Germinal center (tissue), 1 donor: Measurements from ENCODE around the gene TUBB1.
"Not testable (repeated sequence)": the region's sequence is repeated elsewhere in the genome, so short reads cannot be mapped to it uniquely, and the experiment has no call there.

Experiments used
- DNase-seq: peaks from one replicate; pipeline ENCODE4 v3.0.0; 2012; ENCODE audit warnings: mixed read lengths, low spot score

Gene TUBB1

DNA sequence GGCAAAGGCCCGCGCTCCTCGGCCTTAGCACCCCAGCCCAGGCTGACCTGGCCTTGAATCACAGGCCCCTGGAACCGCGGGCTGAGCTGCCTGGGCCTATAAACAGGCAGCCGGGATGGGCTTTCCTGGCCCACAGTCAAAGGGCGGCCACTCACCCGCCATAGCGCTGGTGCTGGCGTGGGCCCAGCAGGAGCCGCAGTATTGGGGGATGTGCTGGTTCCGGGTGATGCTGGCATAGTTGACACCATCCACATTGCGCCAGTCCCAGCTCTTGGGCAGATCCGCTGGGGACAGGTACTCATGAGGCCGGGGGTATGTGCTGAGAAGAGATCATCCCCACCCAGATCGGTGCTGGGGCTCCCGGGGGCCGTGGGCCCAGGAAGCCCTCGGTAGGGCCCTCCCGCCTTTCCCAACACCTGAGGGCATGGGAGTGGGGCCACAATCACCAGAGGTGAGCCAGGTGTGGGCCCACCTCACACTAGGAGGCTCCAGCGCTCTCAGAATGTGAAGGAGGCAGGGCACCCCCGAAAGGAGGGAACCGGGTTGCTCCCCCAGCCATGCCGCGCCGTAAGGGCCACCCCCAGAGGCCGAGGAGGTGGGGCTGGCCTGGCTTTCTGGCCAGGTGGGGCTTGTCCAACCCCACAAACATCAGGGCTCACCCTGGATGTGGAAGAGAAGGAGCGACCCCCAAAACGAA, 12.9 kb upstream of the TUBB1 start:
- DNase-seq: peak; percentile 45

- peak; percentile 77 for DNase-seq
Observed at GRCh38 chr20:59006864-59007664, 12.2 kb upstream of the TUBB1 start, which contains the start of gene CTSZ. TSS of gene CTSZ (minus strand) at chr20:59007254. CDS start at chr20:59007128, 126 bp downstream.

- DNase-seq: peak; percentile 86
Observed at GRCh38 chr20:59007665-59008511, 11.3 kb upstream of the TUBB1 start.

DNA sequence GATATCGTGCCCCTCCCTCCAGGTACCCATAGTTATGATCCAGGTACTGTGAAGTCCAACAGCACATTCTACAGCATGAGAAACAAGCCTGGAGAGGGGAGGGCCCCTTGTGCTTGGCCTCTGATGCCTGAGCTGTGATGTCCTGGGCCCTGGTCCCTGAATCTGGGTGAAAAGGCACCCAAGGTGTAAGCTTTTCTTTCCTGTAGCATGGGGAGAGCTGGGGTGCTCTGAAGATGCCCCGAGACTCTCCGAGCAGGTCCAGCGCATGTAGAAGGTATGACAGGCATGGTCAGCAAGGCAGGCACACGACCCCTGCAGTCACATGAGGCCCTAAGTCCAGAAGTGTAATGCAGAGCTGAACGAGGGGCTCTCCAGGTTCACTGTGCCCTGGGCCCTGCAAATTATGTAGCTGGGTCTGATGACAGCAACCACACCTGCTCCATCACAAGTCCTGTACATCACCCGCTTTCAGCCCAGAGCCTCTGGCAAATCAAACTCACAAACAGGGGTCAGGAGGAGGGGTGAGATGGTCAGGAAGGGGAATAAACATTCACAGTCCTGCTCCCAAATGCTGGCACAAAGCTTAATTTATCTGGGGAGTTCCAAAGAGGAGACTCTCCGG, 10.4 kb upstream of the TUBB1 start:
- DNase-seq: no peak

- DNase-seq: no peak
Observed at GRCh38 chr20:59010321-59010994, 8.8 kb upstream of the TUBB1 start.

DNA sequence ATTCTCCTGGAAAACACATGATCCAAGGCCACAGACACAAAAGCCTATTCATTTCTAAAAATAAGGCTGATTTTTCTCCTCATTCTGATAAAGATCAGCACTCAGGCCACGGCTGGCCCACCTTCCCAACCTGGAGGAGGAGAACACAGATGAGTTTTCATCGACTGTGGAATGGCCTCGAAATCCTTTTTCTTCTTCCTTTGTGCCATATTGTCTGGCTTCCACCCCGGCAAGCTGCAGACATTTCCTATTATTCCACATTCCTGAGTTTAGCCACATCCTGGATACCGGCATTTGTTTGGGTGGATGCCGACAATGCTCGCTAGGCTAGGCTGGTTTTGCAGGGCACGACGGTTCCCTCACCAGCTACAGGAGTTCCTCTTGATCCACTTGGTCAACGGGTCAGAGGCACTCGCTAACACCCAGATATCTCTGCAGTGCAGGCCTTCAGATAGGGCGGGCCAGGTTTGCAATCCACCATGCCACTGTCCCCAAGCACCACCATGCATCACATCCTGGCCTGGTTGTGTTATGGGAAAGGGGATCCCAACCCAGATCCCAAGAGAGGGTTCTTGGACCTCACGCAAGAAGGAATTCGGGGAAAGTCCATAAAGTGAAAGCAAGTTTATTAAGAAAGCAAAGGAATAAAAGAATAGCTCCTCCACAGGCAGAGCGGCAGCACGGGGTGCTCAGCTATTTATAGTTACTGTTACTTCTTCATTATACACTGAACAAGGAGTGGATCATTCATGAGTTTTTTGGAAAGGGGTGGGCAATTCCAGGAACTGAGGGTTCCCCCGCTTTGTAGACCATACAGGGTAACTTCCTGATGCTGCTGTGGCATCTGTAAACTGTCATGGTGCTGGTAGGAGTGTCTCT, 8.0 kb upstream of the TUBB1 start:
- no peak for DNase-seq

- not testable (repeated sequence) for DNase-seq
Observed at GRCh38 chr20:59011874-59012157, 7.4 kb upstream of the TUBB1 start.

GRCh38 chr20:59013031-59013951, 5.9 kb upstream of the TUBB1 start:
- DNase-seq: no peak

DNA sequence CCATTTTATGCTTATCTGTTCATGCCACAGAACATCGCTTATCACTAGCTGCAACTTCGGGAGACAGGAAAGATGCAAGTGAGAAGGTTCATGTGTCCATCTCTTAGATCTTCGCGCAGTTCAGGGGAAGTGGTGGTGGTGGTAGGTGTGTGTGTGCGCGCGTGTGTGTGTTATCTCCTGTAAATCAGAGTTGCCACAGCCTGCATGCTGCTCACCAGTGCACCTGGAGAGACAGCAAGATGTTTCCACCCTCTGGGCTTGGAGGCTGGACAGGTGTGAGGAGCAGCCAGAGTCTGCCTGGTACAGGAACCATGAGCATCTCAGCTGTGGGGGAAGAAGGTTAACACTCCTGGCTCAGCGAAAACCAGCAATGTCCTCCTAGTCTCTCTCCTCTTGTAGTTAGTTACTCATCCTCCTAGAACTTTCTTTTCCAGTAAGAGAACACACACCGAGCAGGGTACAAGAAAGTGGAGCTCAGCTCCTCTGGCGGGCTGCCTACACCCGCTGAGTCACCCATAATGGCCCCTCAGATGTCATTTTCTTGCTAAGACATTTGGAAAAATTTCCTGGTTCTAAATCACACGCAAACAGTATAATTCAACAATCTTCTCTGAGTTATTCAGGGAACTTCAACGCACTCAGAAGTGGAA, 5.1 kb upstream of the TUBB1 start:
- DNase-seq: no peak

DNA sequence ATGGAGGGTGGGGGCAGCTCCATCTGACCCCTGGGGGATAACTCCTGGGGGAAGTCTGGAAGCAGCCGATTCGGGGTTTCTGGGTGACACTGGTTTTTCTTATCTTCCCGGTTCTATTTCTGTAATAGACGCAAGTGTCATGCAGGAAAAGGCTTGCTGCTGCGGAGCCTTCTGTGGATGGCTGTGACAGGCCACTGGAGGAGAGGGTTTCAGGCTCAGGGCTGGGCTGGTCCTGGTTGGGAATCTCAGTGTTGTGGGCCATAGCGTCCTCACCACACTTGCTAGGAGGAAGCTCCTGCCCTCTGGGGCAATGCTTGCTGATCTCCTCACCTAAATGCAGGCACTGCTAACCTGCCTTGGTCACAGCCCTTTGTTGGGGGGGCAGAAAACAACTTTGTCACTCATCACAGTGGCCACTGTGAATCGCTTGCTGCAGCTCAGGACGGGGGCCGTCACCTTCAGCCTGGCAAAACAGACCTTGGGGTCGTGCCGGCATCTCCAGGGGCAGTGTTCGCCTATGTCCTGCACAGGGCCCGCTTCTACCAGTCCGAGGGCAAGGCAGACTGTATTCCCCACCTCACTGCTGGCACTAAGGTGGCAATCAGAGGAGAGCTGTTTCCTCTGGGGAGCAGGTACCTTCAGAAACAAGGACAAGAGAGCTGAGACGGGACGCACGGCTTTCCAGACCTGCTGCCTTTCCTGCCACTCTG, 4.4 kb upstream of the TUBB1 start:
- no peak for DNase-seq

DNA sequence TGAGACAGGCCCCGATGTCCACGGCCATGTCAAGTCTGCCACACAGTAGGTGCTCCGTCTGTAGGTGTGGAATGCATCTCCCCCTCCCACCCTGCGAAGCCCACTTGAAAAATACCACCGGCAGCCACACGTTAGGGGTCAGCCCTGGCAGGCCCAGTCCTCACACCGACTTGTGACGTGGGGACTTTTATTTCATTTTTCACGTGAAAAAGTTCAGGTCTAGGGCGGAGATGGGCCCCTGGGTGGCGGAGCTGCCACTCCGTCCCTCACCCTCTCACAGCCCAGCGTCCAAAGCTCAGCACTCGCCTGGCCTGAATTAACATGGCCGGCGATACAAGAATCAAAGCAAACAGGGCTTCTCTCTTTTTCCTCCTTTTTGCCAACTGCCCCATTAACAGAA, 3.8 kb upstream of the TUBB1 start:
- no peak for DNase-seq

- no peak for DNase-seq
Observed at GRCh38 chr20:59015812-59016711, 3.2 kb upstream of the TUBB1 start.

DNA sequence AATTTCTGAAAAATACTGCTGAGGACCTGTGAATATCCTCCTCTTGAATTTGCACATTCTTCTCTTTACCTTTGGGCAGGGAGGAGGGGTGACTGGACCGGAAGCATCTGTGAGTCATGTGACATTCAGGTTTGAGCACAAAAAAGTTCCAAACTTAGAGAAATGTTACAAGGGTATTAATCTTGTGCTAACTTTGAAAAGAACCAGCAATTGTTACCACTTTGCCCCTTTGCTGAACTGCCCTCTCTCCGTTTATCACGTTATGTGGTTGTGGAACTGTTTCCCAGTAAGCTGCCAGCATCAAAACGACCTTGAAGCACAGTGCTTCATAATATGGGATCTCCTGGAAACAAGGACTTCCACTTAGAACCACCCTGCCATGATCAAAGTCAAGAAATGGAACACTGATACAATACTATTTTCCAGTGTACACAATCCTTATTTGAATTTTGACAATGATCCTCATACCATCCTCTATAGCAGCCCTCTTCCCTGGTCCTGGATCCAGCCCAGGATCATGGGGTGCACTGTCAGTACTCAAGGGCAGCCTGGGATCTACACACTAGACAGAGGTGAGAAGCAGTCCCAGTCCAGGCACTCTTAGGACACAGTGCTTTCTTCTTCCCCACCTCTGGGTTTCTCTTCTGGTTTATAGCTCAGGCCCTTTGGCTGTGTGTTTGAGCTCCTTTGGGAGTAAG, 2.3 kb upstream of the TUBB1 start:
- peak; percentile 30 for DNase-seq

DNA sequence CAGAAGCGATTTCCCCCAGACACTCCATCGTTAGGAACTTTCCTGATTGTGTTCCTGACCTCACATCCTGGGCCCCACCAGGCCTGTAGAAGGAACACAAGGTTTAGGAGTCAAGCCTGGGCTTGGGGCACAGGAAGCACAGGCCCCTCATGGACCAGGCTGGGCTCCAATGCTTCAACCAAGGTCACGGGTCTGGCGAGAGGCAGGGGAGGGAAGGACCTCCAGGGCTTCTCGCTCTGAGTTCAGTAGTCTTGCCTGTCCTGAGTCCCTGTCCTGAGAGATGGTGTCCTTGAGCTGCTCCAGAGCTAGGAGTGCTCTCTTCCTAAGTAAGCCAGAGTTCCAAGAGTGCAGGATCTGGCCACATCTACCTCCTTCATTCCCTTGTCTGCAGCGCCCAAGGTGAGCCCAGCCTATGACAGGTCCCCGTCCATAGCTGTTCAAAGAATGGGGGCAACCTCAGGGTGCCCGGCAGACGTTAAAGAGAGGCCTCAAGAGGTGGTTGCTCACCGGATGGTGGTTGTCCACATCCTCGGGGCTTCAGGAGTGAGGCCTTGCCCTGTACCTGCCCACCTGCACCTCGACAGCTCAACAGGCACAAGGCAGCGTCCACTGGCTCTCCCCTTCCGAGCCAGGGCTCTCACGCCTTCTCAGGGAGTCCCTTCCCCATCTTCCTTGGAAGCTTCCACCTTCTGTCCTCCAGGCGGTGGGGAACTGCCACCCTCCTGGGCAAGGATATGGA, 1.6 kb upstream of the TUBB1 start:
- DNase-seq: no peak

DNA sequence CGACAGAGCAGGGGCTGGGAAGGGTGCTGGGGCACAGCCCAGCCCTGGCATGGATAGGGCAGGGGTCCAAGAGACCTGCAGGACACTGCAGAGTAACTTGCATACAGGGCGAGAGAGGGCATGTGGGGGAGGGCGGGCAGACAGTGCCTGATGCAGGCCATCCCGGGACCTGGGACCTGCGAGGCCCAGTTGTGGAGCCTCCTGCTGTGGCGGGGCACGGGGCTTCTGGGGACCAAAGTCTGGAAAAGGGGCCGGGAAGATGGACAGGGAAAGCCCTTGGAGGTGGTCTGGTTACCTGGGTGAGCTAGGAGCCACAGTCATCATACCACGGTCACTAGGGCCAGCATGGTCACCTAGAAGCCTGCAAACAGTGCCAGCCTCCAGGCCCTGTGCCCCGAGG, 412 bp upstream of the TUBB1 start:
- no peak for DNase-seq

DNA sequence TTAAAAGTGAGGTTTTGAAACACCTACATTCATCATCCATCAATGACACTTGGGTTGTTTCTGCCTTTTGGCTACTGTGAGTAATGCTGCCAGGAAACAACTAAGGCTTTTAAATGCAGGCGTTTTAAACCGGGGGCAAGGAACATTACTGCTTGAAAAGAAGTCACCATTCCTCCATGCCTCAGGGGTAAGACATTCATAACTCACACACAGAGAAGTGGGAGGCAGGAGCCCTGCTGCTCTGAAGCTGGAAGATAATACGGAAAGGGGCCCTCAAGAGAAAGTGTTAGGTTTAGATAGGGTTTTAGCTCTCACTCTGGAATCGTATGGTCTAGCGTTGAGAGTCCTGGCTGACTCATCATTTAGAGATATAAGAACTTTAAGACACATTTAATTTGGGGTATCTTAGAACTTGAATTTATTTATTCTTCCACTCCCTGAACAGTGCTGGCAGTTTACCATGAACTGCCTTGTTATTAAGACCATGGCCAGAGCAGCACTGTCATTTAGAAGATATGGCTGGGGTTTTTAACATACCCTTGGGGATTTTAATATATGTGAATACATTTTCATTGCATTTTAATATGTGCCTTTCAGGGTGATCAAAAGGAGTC, 1.8 kb downstream of the TUBB1 start:
- no peak for DNase-seq
